Caco-2 (cell line): Measurements from ENCODE around the gene UBE2L5. TPM values are rescaled to one million over a fixed set of nuclear protein-coding genes. Genes with fewer than 3 reads are reported as not detected.

Experiments
- BruUV-seq: library from RNA; stranded (reverse); fragments of 400-500 nt; replicated peaks from 2 replicates; lab custom pipeline; 2021; lab: Mats Ljungman, UMichigan
- CTCF ChIA-PET: fragments of 300-600 bp; sonication (Branson Sonifier 250); formaldehyde crosslinking; loops from one replicate; lab custom pipeline; 2022; ENCODE audit warnings: antibody characterized with exemption; lab: Charles Lee
- POLR2A ChIA-PET: fragments of 300-600 bp; sonication (Branson Sonifier 250); formaldehyde crosslinking; loops from one replicate; lab custom pipeline; 2022; ENCODE audit warnings: antibody characterized with exemption; lab: Charles Lee
- DNase-seq, 2 experiments: peaks; one replicate each; pipeline versions ENCODE4 v3.0.0 to v3.0.0-alpha.2; 2020 to 2022
- H3K27me3 ChIP-seq: replicated peaks from 2 replicates; pipeline ENCODE4 v1.6.0; 2011; ENCODE audit warnings: low read length; ENCODE audit not compliant: control insufficient read depth, insufficient read depth
- H3K36me3 ChIP-seq: 2 replicates; pipeline ENCODE4 v1.5.1; 2011; ENCODE audit warnings: low read length; ENCODE audit not compliant: control insufficient read depth, insufficient read depth
- H3K4me1 ChIP-seq: fragments of 250-450 bp; sonication (Bioruptor Pico); 2 replicates; pipeline ENCODE4 v1.5.1; 2020; ENCODE audit warnings: mild to moderate bottlenecking
- H3K4me3 ChIP-seq: 2 replicates; pipeline ENCODE4 v1.5.1; 2011; ENCODE audit warnings: low read depth, mild to moderate bottlenecking, control low read depth, low read length
- H3K9me3 ChIP-seq: fragments of 250-450 bp; sonication (Bioruptor Pico); 2 replicates; pipeline ENCODE4 v1.5.1; 2020; ENCODE audit warnings: mild to moderate bottlenecking, moderate library complexity
- H3K27ac Mint-ChIP-seq: one replicate; pipeline ENCODE4 v1.8.0; 2022; ENCODE audit warnings: mixed read lengths; ENCODE audit not compliant: unreplicated experiment
- H3K27me3 Mint-ChIP-seq: one replicate; pipeline ENCODE4 v1.8.0; 2022; ENCODE audit warnings: mixed read lengths; ENCODE audit not compliant: insufficient read depth, unreplicated experiment
- H3K36me3 Mint-ChIP-seq: one replicate; pipeline ENCODE4 v1.8.0; 2022; ENCODE audit warnings: mild to moderate bottlenecking, mixed read lengths; ENCODE audit not compliant: insufficient read depth, unreplicated experiment
- H3K4me1 Mint-ChIP-seq: one replicate; pipeline ENCODE4 v1.8.0; 2022; ENCODE audit warnings: low read depth, mixed read lengths; ENCODE audit not compliant: unreplicated experiment
- H3K4me3 Mint-ChIP-seq: one replicate; pipeline ENCODE4 v1.8.0; 2022; ENCODE audit warnings: mild to moderate bottlenecking, moderate library complexity, mixed read lengths; ENCODE audit not compliant: unreplicated experiment
- H3K9me3 Mint-ChIP-seq: one replicate; pipeline ENCODE4 v1.8.0; 2022; ENCODE audit warnings: mixed read lengths; ENCODE audit not compliant: unreplicated experiment
- CTCF ChIP-seq, 2 experiments: fragments of 200-600 bp in 1 of 2; IDR thresholded peaks; 1 replicate in 1 of 2; 2 replicates in 1 of 2; pipeline versions ENCODE4 v1.5.1 to v1.8.0; 2011 to 2022; ENCODE audit warnings: antibody characterized with exemption in 1 of 2, control low read depth in 1 of 2, inconsistent platforms in 1 of 2, low read depth in 1 of 2, low read length in 1 of 2, mild to moderate bottlenecking in 1 of 2, moderate library complexity in 1 of 2; ENCODE audit not compliant: insufficient read depth in 1 of 2, severe bottlenecking in 1 of 2, unreplicated experiment in 1 of 2
- intact Hi-C: fragments of 100-400 bp; cut with micrococcal nuclease; formaldehyde crosslinking; loops from one replicate; pipeline ENCODE4 v1.10.0; 2022; ENCODE audit not compliant: unreplicated experiment
- total RNA-seq: library from RNA; stranded (reverse); gene quantifications from 2 replicates; pipeline ENCODE4 v1.2.3, GENCODE V29; 2022

The UBE2L5 gene
- total RNA-seq, 1 experiment from 2014 or later, result not detected

GRCh38 chr13:30409886-30410704 lies 12.2 kb upstream of the UBE2L5 start:
- BruUV-seq, result no TSS peak
- ChIA-PET CTCF (no interaction called here), POLR2A (no interaction called here)
- no peak for DNase-seq
- H3K27me3 Mint-ChIP-seq, result no peaks in the 10 kb centered on the region
- Histone ChIP-seq H3K9me3 (no peaks in the 10 kb centered on the region), H3K27me3 (no peaks in the 10 kb centered on the region), H3K4me3 (no peak overlapping the region), H3K4me1 (0 out of 2 replicates have a peak, but pooled peaks cover 5% of the 10 kb centered on the region), H3K36me3 (no peaks in the 10 kb centered on the region)
- intact Hi-C loops, result no loop called here
- H3K9me3 Mint-ChIP-seq, result no peaks in the 10 kb centered on the region
- TF ChIP-seq CTCF (IDR thresholded peaks at IDR 0.05; ENCODE audit: insufficient read depth in 1 of 2, low read depth in 1 of 2, low read length in 1 of 2, severe bottlenecking in 1 of 2, unreplicated experiment in 1 of 2), result no peak
- no peak overlapping the region for H3K27ac Mint-ChIP-seq
- H3K36me3 Mint-ChIP-seq, result peaks cover 5% of the 10 kb centered on the region
- H3K4me1 Mint-ChIP-seq, result no peaks in the 10 kb centered on the region
- H3K4me3 Mint-ChIP-seq, result no peak overlapping the region

GRCh38 chr13:30410705-30411125 lies 11.6 kb upstream of the UBE2L5 start:
- intact Hi-C loops, result no loop called here
- Mint-ChIP-seq H3K9me3 (no peaks in the 10 kb centered on the region), H3K4me1 (no peaks in the 10 kb centered on the region), H3K27ac (no peak overlapping the region), H3K4me3 (no peak overlapping the region), H3K36me3 (peaks cover 5% of the 10 kb centered on the region), H3K27me3 (no peaks in the 10 kb centered on the region)
- Histone ChIP-seq H3K36me3 (no peaks in the 10 kb centered on the region), H3K9me3 (no peaks in the 10 kb centered on the region), H3K4me1 (0 out of 2 replicates have a peak, but pooled peaks cover 5% of the 10 kb centered on the region), H3K27me3 (no peaks in the 10 kb centered on the region), H3K4me3 (no peak overlapping the region)
- no TSS peak for BruUV-seq
- no peak for TF ChIP-seq CTCF (IDR thresholded peaks at IDR 0.05; ENCODE audit: insufficient read depth in 1 of 2, low read depth in 1 of 2, low read length in 1 of 2, severe bottlenecking in 1 of 2, unreplicated experiment in 1 of 2)
- no peak for DNase-seq
- ChIA-PET POLR2A (interaction anchor here (1.0 kb wide), 1 partner anchor 14 kb away, joined by 3 read pairs; no protein-coding TSS in a partner anchor), CTCF (no interaction called here)

GRCh38 chr13:30412346-30412745 lies 9.9 kb upstream of the UBE2L5 start:
- BruUV-seq, result no TSS peak
- H3K4me1 Mint-ChIP-seq, result no peaks in the 10 kb centered on the region
- H3K9me3 Mint-ChIP-seq, result no peaks in the 10 kb centered on the region
- no peaks in the 10 kb centered on the region for H3K36me3 ChIP-seq
- POLR2A ChIA-PET, result no interaction called here
- no peak for DNase-seq
- no peaks in the 10 kb centered on the region for H3K27me3 Mint-ChIP-seq
- H3K4me3 Mint-ChIP-seq, result no peak overlapping the region
- TF ChIP-seq CTCF (IDR thresholded peaks at IDR 0.05; ENCODE audit: insufficient read depth in 1 of 2, low read depth in 1 of 2, low read length in 1 of 2, severe bottlenecking in 1 of 2, unreplicated experiment in 1 of 2), result no peak
- H3K27me3 ChIP-seq, result no peaks in the 10 kb centered on the region
- no peak overlapping the region for H3K27ac Mint-ChIP-seq
- H3K4me3 ChIP-seq, result no peak overlapping the region
- H3K9me3 ChIP-seq, result no peaks in the 10 kb centered on the region
- CTCF ChIA-PET, result no interaction called here
- H3K36me3 Mint-ChIP-seq, result peaks cover 5% of the 10 kb centered on the region
- H3K4me1 ChIP-seq, result 0 out of 2 replicates have a peak, but pooled peaks cover 5% of the 10 kb centered on the region
- intact Hi-C loops, result no loop called here
